ENCODE measurements around the gene MAP1B.

Gene MAP1B

GRCh38 chr5:72187388-72188075 is 80.3 kb downstream of the MAP1B start:
- DNase-seq (ENCODE audit: extremely low read depth in 1 of 2, low read depth in 1 of 2), result no peak

GRCh38 chr5:72188166-72188565 is 80.9 kb downstream of the MAP1B start:
- no peak for DNase-seq (ENCODE audit: extremely low read depth in 1 of 2, low read depth in 1 of 2)

GRCh38 chr5:72189146-72189545 is 81.9 kb downstream of the MAP1B start:
- no peak for DNase-seq (ENCODE audit: extremely low read depth in 1 of 2, low read depth in 1 of 2)

GRCh38 chr5:72191404-72191803 is 84.1 kb downstream of the MAP1B start:
- no peak for DNase-seq (ENCODE audit: extremely low read depth in 1 of 2, low read depth in 1 of 2)

- no peak for DNase-seq (ENCODE audit: extremely low read depth in 1 of 2, low read depth in 1 of 2)
Measured at GRCh38 chr5:72194846-72195245, 87.6 kb downstream of the MAP1B start.

GRCh38 chr5:72195581-72195980 is 88.3 kb downstream of the MAP1B start:
- DNase-seq (ENCODE audit: extremely low read depth in 1 of 2, low read depth in 1 of 2), result no peak

GRCh38 chr5:72197393-72197792 is 90.1 kb downstream of the MAP1B start:
- DNase-seq (ENCODE audit: extremely low read depth in 1 of 2, low read depth in 1 of 2), result no peak

- DNase-seq (ENCODE audit: extremely low read depth in 1 of 2, low read depth in 1 of 2), result no peak
Measured at GRCh38 chr5:72199681-72200080, 92.4 kb downstream of the MAP1B start.

GRCh38 chr5:72202331-72202825 is 95.1 kb downstream of the MAP1B start:
- DNase-seq (ENCODE audit: extremely low read depth in 1 of 2, low read depth in 1 of 2), result no peak

- no peak for DNase-seq (ENCODE audit: extremely low read depth in 1 of 2, low read depth in 1 of 2)
Measured at GRCh38 chr5:72203251-72203845, 96.1 kb downstream of the MAP1B start.

- no peak for DNase-seq (ENCODE audit: extremely low read depth in 1 of 2, low read depth in 1 of 2)
Measured at GRCh38 chr5:72204946-72205345, 97.7 kb downstream of the MAP1B start.

- no peak for DNase-seq (ENCODE audit: extremely low read depth in 1 of 2, low read depth in 1 of 2)
Measured at GRCh38 chr5:72205431-72206009, 98.2 kb downstream of the MAP1B start.

GRCh38 chr5:72206160-72206559 is 98.9 kb downstream of the MAP1B start:
- no peak for DNase-seq (ENCODE audit: extremely low read depth in 1 of 2, low read depth in 1 of 2)

- DNase-seq (ENCODE audit: extremely low read depth in 1 of 2, low read depth in 1 of 2), result no peak
Measured at GRCh38 chr5:72206994-72207393, 99.7 kb downstream of the MAP1B start.

GRCh38 chr5:72208324-72208926 is 101.2 kb downstream of the MAP1B start:
- no peak for DNase-seq (ENCODE audit: extremely low read depth in 1 of 2, low read depth in 1 of 2)

GRCh38 chr5:72209147-72210115 is 102.2 kb downstream of the MAP1B start:
- DNase-seq (ENCODE audit: extremely low read depth in 1 of 2, low read depth in 1 of 2), result no peak

GRCh38 chr5:72210888-72211678 is 103.8 kb downstream of the MAP1B start:
- no peak for DNase-seq (ENCODE audit: extremely low read depth in 1 of 2, low read depth in 1 of 2)

GRCh38 chr5:72212171-72212570 is 104.9 kb downstream of the MAP1B start:
- DNase-seq (ENCODE audit: extremely low read depth in 1 of 2, low read depth in 1 of 2), result no peak

- DNase-seq (ENCODE audit: extremely low read depth in 1 of 2, low read depth in 1 of 2), result no peak
Measured at GRCh38 chr5:72213482-72213881, 106.2 kb downstream of the MAP1B start.

- no peak for DNase-seq (ENCODE audit: extremely low read depth in 1 of 2, low read depth in 1 of 2)
Measured at GRCh38 chr5:72214168-72214567, 106.9 kb downstream of the MAP1B start.
